Neural crest cell (in vitro differentiated cells): ENCODE measurements around the gene SLC6A6. TPM values are rescaled to one million over a fixed set of nuclear protein-coding genes. Genes with fewer than 3 reads are reported as not detected.

Source experiments
- DNase-seq: peaks from one replicate; pipeline ENCODE4 v3.0.0; 2021; ENCODE audit warnings: low read depth, mixed read lengths, low spot score
- H3K27ac Mint-ChIP-seq: one replicate; pipeline ENCODE4 v1.8.0; 2021; ENCODE audit warnings: mild to moderate bottlenecking, mixed read lengths; ENCODE audit not compliant: unreplicated experiment
- H3K27me3 Mint-ChIP-seq: 2 replicates; pipeline ENCODE4 v1.8.0; 2021; ENCODE audit warnings: low read depth, mild to moderate bottlenecking, mixed read lengths
- H3K36me3 Mint-ChIP-seq: 2 replicates; pipeline ENCODE4 v1.8.0; 2021; ENCODE audit warnings: low read depth, mild to moderate bottlenecking, mixed read lengths
- H3K4me1 Mint-ChIP-seq: 2 replicates; pipeline ENCODE4 v1.8.0; 2021; ENCODE audit warnings: mixed read lengths
- H3K4me3 Mint-ChIP-seq: one replicate; pipeline ENCODE4 v1.8.0; 2021; ENCODE audit warnings: mild to moderate bottlenecking, mixed read lengths
- H3K9me3 Mint-ChIP-seq: 2 replicates; pipeline ENCODE4 v1.8.0; 2021; ENCODE audit warnings: mixed read lengths
- total RNA-seq: library from RNA; stranded (reverse); gene quantifications from 2 replicates; pipeline ENCODE4 v1.2.1, GENCODE V29; 2021
- TF ChIP-seq, protein P1 (sequence below): fragments of 200-600 bp; sonication (generic); conservative IDR thresholded peaks from 2 replicates; pipeline ENCODE4 v1.5.0; 2021; ENCODE audit warnings: antibody characterized with exemption, mild to moderate bottlenecking

The SLC6A6 gene
- total RNA-seq, 1 donor from 2014 or later, result 33.8 TPM

DNA sequence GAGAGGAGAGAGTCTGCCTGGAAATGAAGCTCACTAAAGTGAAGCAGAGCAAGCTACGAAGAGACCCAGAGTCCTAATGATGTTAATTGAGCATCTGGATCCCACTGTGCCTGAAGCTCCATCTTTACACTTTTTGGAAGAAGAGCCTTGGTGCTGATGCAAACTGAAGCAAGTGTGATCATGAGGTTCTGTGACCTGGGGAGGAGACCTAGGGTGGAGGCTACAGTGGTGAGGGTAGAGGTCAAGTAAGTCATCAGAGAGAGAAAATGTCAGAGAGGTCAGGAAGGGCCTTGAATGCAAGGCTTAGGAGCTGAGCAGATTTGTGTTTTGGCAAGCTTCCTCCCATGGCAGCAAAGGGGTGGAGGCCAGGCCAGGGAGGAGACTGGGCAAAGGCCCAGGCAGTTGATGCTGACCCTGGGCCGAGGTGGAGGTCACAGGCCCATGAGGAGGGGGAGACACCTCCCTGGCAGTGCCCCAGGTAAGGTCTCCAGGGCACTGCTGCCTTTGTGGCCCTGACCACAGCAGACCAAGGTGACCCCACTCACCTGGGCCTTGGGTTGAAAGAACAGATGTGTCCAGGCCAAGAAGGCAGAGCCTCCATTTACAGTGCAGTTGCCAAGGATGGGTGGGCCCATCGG lies 136.2 kb downstream of the SLC6A6 start:
- H3K27ac Mint-ChIP-seq, result no peak overlapping the region
- no peaks in the 10 kb centered on the region for H3K36me3 Mint-ChIP-seq
- H3K9me3 Mint-ChIP-seq, result no peaks in the 10 kb centered on the region
- DNase-seq, result no peak
- TF ChIP-seq, protein P1, sequence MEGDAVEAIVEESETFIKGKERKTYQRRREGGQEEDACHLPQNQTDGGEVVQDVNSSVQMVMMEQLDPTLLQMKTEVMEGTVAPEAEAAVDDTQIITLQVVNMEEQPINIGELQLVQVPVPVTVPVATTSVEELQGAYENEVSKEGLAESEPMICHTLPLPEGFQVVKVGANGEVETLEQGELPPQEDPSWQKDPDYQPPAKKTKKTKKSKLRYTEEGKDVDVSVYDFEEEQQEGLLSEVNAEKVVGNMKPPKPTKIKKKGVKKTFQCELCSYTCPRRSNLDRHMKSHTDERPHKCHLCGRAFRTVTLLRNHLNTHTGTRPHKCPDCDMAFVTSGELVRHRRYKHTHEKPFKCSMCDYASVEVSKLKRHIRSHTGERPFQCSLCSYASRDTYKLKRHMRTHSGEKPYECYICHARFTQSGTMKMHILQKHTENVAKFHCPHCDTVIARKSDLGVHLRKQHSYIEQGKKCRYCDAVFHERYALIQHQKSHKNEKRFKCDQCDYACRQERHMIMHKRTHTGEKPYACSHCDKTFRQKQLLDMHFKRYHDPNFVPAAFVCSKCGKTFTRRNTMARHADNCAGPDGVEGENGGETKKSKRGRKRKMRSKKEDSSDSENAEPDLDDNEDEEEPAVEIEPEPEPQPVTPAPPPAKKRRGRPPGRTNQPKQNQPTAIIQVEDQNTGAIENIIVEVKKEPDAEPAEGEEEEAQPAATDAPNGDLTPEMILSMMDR, result no peak
- peaks cover 42% of the 10 kb centered on the region for H3K4me1 Mint-ChIP-seq
- no peak overlapping the region for H3K4me3 Mint-ChIP-seq
- peaks cover 4% of the 10 kb centered on the region for H3K27me3 Mint-ChIP-seq

Other genes with a start within 250 kb of the SLC6A6 start
- gene XPC, start 224.0 kb upstream of the SLC6A6 start, total RNA-seq, result 37.3 and 41.6 TPM in 2 replicates
- 18.3 and 19.1 TPM in 2 replicates for gene LSM3, start 223.8 kb upstream of the SLC6A6 start, total RNA-seq
- 3.2 and 3.6 TPM in 2 replicates for gene GRIP2, start 137.7 kb downstream of the SLC6A6 start, total RNA-seq
- gene CCDC174, start 249.2 kb downstream of the SLC6A6 start, total RNA-seq, result 18.5 and 21.1 TPM in 2 replicates